ENCODE measurements around the gene GLYATL1. TPM values are rescaled to one million over a fixed set of nuclear protein-coding genes. Genes with fewer than 3 reads are reported as not detected.

GLYATL1 gene
- total RNA-seq, 1 experiment from 2014 or later = not detected

DNA sequence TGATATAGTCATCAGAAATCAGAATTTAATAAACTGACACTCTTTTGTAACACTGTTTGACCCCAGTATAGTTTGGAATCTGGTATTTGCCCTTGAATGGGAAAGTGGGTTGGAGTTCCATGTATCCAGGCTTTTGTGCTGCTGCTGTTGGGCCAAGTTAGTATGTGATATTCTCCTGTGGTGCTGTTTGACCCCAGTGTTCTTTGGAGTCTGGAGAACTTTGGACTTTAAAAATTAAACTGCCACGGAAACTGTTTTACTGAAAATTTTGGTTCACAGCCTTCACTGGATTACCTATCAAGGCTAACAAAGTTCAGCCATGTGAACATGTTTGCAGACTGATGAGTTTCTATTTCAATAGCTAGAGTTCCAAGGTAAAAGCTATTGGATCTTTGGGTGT, 740 bp downstream of the GLYATL1 start:
- POLR2A ChIA-PET = no interaction called here

GRCh38 chr11:58941838-58942237, 2.5 kb downstream of the GLYATL1 start:
- in situ Hi-C loops (cut with HindIII; ENCODE audit: low pct_unique_long_range_greater_than_20kb, low sequenced_read_pairs) = no loop called here

More for the DNA sequence above, 740 bp downstream of the GLYATL1 start:
- ATAC-seq = no peak
- no peaks in the 10 kb centered on the region for H3K27me3 ChIP-seq (ENCODE audit: control insufficient read depth, insufficient read depth, low read length)
- intact Hi-C loops (cut with micrococcal nuclease; ENCODE audit: unreplicated experiment) (no loop called here), in situ Hi-C loops (cut with HindIII; ENCODE audit: low pct_unique_long_range_greater_than_20kb, low sequenced_read_pairs) (no loop called here)
- CTCF ChIA-PET = no interaction called here
- DNase-seq (ENCODE audit: low read depth, low spot score) = no peak
- no peak overlapping the region for H3K27ac ChIP-seq (ENCODE audit: low read length)
- no peaks in the 10 kb centered on the region for H3K36me3 ChIP-seq (ENCODE audit: control insufficient read depth, insufficient read depth, low read length)
- H3K9me3 ChIP-seq (ENCODE audit: control insufficient read depth, insufficient read depth, low read depth, low read length) = no peaks in the 10 kb centered on the region
- BruUV-seq (replicated peaks) = no TSS peak
- TF ChIP-seq POLR2AphosphoS5 (IDR thresholded peaks at IDR 0.05; ENCODE audit: low read depth, low read length) (no peak), CTCF (IDR thresholded peaks at IDR 0.05) (no peak), SIN3A (IDR thresholded peaks at IDR 0.05; ENCODE audit: borderline replicate concordance, insufficient read depth, low read depth, low read length) (no peak), REST (IDR thresholded peaks at IDR 0.05; ENCODE audit: insufficient read depth in 1 of 2, low read depth in 2 of 2, low read length in 1 of 2) (no peak), TCF7L2 (IDR thresholded peaks at IDR 0.05; ENCODE audit: low read depth, low read length) (no peak)
- no peaks in the 10 kb centered on the region for H3K4me1 ChIP-seq (ENCODE audit: control insufficient read depth, insufficient read depth, low read length)
- H3K4me3 ChIP-seq (ENCODE audit: low read depth in 2 of 2, low read length in 2 of 2) = no peak overlapping the region

More at GRCh38 chr11:58941838-58942237, 2.5 kb downstream of the GLYATL1 start:
- H3K27me3 ChIP-seq (ENCODE audit: control insufficient read depth, insufficient read depth, low read length) = no peaks in the 10 kb centered on the region
- intact Hi-C loops (cut with micrococcal nuclease; ENCODE audit: unreplicated experiment) = no loop called here
- ChIA-PET CTCF (no interaction called here), POLR2A (no interaction called here)
- BruUV-seq (replicated peaks) = no TSS peak
- no peak overlapping the region for H3K4me3 ChIP-seq (ENCODE audit: low read depth in 2 of 2, low read length in 2 of 2)
- H3K36me3 ChIP-seq (ENCODE audit: control insufficient read depth, insufficient read depth, low read length) = no peaks in the 10 kb centered on the region
- no peak for TF ChIP-seq SIN3A (IDR thresholded peaks at IDR 0.05; ENCODE audit: borderline replicate concordance, insufficient read depth, low read depth, low read length)
- no peak for TF ChIP-seq POLR2AphosphoS5 (IDR thresholded peaks at IDR 0.05; ENCODE audit: low read depth, low read length)
- TF ChIP-seq TCF7L2 (IDR thresholded peaks at IDR 0.05; ENCODE audit: low read depth, low read length) = no peak
- TF ChIP-seq REST (IDR thresholded peaks at IDR 0.05; ENCODE audit: insufficient read depth in 1 of 2, low read depth in 2 of 2, low read length in 1 of 2) = no peak
- ATAC-seq (no peak), DNase-seq (ENCODE audit: low read depth, low spot score) (no peak)
- H3K4me1 ChIP-seq (ENCODE audit: control insufficient read depth, insufficient read depth, low read length) = no peaks in the 10 kb centered on the region
- no peak overlapping the region for H3K27ac ChIP-seq (ENCODE audit: low read length)
- H3K9me3 ChIP-seq (ENCODE audit: control insufficient read depth, insufficient read depth, low read depth, low read length) = no peaks in the 10 kb centered on the region
